HTERT RPE-1 (cell line): Measurements from ENCODE around the gene LINC00237.

Source experiments
- in situ Hi-C: fragments of 300-500 bp; cut with MboI; formaldehyde crosslinking; loops from 4 replicates; pipeline ENCODE4 v1.14.3; 2020; ENCODE audit warnings: low sequenced_read_pairs

The LINC00237 gene

DNA sequence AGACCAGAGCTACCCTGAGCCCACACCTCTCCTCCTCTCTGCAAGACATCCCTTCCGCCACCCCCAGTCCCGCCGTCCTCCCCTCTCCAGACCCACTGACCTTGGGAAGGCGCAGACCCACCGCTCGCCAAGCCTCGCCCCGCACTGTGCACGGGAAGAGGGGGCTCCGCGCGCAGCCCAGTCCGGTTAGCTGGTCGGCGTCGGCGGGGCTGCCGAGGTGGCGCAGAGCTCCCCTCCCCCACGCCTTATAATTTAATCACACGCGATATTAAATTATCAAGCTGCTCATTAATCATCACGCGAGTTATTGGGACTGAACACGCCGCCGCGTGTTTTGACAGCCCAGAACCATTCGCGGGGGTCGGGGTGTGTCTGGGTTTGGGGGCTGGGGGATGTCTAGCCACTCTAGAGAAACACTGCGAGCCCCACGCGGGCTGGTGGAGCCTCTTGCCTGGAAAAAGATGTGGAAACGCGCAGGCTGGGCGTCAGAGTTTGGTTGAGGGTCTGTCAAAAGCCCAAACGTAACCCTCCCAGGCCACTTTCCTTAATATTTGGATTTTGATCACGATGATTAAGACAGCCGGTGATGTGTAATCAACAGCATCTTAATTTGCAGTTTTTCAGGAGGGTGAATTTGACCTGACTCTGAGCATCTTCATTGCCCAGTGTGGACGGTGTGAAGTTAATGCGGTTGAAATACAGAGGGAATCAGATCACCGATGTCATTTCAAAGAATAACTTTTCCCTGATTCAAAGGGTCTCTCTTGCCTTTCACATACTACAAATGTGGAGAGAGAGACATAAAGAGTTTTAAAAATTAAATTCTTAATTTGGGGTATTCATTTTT, at the start of gene LINC00237:
LINC00237 (minus strand) TSS at position 188 of the 847 bp plus-strand sequence.
- in situ Hi-C loops: no loop called here

DNA sequence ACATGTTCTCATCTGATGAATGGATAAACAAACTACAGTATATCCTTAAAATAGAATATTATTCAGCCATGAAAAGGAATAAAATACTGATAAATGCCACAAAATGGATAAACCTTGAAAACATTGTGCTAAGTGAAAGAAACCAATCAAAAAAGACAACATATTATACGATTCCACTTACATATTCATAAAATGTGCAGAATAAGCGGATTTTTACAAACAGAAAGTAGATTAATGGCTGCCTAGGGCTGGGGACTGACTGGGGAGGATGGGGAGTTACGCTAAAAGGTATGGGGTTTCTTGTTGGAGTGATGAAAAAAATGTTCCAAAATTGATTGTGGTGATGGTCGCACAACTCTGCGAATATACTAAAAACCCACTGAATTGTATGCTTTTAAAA, 49.1 kb upstream of the LINC00237 start:
- in situ Hi-C loops: no loop called here

DNA sequence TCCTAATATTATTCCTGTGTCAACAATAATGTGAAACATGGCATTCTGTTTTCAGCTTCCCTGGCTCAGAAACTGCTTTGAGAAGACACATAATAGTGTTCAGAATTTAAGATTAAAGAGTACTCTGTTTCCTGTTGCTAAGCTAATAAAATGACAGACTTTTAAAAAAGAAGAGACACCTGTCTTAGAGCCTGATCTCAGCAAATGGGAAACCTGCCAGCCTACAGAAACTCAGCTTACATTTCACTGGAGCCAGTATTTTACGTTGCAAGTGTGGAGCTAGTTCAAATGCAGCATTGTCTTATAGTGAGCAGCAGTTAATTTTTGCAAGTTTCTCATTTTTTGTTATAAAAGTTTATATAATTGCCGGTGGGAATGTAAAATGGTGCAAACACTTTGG, 48.5 kb upstream of the LINC00237 start:
- in situ Hi-C loops: no loop called here

DNA sequence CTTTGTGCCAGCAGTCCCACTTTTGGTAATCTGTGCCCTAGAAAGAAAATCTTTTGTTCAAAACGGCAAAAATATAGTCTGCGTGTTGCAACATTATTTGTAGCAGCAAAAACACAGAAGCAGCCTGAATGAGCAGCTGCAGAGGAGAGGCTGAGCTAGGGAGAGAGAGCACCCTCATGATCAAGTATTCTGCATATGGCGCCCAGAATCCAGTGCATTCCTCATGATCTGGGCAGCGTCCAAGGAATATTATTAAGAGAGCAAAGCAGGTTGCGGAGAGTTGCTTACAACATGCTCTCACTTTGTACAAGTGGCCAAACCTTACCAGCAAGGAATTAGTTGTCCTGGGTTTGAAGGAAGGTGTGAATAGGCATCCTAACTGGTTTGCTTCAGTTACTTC, 45.6 kb upstream of the LINC00237 start:
- in situ Hi-C loops: no loop called here

DNA sequence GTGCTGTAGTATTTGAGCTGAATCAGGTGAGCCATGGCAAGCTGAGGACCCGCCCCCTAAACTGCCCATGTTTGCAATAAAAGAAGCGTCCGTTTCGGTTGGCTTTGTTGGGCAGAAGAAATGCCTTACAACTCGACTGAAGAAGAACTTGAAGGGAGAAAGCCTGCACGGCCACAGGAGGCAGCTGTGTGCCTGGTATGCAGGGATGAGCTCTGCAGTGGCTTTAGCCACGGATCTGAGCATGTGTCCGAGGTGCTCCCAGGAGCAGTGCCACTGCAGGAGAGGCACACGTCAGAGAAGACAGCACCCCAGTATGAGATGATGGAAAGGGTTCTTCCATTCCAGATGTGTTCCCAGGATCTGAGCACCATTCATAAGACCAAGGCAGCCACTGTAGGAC, 43.2 kb upstream of the LINC00237 start:
- in situ Hi-C loops: no loop called here

DNA sequence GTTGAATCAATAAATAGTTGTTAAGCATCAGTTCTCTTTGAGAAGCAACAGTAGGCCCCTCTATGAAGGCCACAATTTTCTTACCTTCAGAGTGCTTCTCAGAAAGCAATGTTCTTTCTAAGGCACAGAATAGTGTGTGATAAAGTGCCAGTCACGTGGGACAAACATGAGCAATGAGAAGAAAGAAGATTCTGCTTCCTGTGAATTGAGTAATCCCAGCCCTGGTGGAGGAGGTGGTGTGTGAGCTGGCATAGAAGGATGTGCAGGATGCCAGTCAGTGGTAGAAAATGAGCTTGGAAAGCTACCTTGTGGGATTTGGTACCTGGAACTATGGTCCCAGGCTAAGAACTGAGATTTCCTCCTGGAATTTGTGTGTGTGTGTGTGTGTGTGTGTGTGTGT, 41.4 kb upstream of the LINC00237 start:
- in situ Hi-C loops: no loop called here

DNA sequence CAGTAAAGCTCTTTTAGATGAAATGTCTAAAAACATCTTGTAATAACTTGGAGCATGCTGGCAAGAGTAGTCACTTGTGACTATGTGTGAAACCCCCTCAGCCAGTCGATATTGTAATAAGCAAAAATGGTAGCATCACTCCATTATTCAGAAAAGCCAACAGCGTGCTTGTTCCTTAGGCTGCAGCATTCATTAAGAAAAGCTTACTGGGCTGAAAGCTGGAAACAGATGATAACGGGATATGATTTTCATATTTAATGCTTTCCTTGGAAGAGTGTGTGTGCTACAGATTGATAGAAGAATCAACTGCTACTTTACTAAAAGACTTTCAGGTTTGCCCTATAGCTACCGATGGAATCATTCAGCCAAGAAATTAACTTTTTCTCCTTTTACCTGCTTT, 40.1 kb upstream of the LINC00237 start:
- in situ Hi-C loops: no loop called here

DNA sequence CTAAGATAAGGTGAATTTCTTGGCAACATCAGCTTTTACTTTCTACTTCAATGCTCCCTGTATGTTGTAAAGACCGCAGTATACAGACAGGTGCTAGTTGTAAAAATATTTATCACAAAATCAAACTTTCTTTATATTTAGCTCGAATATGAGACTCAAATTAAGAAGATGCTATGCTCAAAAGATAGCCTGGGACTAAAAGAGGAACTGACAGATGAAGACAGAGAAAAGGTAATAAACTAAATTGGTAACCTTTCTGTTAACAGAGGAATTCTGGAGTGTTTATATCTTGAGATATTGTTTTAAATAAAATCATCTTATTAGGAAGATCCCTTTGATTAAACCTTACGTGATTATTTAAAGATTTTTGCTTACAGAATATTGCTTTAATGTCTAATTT, 39.3 kb upstream of the LINC00237 start:
- in situ Hi-C loops: no loop called here

DNA sequence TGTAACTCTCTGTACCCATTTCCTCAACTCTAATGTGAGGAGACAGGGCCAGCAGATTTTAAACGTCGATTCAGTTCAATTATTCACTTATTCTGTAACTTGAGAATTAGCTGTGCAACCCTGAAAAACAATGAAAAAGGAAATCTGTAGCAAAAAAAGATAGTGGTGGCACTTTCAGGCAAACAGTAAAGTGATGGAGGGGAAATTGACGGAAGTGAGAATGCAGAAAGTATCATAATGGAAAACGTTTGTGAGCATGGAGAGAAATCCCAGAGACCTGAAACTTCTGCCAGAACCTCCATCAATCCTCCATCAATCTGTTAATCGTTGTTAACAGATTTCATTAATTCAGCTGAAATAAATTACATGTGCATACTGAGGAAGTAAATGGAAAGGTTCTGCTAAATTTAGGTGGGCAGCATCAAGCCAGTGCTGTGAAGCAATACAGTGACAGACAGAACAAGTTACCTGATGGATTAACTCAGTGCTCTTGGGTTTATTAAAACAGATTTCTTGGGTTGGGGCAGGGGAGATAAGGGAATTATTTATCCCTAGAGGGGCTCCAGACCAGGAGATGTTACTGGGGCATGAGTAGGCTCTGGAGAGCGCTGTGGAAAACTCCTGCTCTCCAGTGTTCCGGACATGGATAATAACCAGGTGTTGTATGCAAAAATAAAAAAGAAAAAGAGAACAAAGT, 37.2 kb upstream of the LINC00237 start:
- in situ Hi-C loops: no loop called here

DNA sequence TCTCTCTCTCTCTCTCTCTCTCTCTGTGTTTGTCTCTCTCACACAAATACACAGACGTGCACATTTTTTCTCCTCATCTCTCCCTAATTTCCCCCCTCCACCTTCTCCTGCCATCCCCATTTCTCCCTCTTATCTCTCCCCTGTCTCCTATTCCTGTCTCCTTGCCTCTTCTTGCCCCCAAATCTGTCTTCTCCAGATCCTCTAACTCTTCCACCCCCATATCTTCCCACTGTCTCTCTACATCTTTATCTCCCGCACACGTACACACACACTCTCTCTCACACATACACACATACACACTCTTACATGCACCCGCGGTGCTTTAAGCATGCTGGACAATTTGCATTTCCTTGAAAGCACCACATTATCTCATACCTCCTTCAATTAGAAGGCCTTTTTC, 35.7 kb upstream of the LINC00237 start:
- in situ Hi-C loops: no loop called here

DNA sequence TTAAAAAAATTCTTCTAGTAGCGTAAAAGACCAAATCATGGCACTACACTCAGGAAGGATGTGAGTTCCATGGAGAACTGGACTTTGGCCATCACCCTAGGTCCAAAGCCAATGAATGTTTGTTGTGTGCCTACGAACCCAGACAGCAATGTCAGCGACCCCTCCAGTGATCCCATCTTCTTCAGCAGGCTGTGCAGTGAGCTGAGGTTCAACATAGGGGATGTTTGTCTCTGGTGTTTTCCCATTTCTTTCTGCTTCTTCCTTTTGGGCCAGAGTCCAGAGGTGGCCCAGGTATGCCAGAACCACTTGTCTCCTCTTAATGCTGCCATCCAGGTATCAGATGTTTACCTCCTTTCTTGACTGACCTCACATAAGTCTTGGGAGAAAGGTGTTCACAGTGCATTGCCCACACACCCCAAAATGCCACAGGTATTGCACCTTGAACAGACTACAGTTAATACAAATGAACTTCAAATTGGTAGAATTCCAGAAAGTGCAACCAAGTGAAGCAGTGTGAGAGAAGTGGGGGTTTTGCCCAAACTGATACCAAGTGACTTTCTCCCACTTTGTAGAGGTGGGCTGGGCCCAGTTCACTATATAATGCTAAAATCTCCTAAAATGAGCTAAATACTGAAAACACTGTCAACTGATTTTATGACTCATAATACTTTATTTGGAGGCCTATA, 33.9 kb upstream of the LINC00237 start:
- in situ Hi-C loops: no loop called here

DNA sequence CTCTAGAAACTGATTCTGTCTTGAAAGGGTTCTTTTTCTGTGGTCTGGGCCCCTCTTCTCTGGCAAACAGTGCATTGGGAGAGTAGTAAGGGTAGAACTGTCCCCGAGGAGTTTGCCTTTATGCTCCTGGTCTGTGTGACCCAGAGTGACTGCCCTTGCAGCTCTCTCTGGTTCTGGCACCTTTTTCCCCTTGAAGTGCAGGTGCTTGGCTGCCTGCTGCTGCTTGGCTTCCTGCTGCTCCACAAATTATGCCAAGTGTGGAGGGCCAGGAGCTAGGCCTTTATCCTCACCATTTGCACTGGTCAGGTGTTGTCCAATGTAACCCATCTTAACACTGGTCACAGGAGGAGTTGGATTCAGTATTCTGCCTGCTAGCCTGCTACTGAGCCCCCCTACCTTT, 30.9 kb upstream of the LINC00237 start:
- in situ Hi-C loops: no loop called here

DNA sequence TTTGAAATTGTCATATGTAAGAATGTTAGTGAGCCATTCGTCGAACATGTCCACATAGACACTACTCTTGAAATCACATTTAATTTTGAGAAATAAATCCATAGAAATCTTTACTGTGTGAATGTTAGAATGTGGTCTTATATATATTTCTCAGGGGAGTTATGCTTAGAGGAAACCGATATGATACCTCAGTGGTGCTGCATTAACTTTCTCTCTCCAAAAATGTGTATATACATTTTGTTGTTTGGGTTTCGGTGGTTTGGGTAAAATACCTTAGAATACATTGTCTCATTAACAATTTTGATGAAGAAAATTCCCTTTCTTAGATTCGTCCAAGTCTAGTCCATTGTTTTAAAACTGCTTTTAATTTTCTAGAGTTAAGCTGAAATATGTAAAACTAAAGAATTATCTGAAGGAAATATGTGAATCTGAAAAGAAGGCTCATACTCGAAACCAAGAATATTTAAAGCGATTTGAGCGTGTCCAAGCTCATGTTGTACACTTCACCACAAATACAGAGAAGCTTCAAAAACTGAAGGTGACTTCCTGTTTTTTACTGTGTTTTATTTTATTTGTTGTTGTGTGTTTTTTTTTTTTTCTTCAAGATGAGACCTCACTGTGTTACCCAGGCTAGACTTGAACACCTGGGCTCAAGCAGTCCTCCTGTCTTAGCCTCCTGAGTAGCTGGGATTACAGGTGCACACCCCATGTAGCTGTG, 30.0 kb upstream of the LINC00237 start:
- in situ Hi-C loops: no loop called here

DNA sequence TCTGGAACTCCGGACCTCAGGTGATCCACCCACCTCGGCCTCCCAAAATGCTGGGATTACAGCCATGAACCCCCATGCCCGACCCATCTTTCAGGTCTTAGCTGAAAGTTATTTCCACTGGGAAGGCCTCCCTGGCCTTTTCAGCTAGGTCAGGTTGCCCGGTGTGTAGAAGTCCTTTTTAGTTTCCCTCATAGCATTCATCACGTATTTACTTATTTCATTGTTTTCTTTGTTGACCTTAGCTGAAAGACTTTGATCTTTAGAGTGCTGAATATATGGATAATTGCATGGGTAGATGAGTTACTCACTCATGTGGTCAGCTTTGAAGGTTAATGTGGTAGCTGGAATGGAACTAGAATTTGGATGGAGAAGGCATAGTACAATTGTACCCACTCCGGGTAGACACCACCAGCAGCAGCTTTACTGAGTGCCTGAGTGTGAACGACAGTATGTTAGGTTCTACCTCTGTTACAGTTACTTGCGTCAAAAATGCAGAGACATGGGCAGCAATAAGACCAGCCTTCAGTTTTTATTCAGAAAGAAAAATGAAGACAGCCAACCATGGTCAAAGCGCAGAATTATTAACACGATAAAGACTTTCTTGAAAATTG, 28.8 kb upstream of the LINC00237 start:
- in situ Hi-C loops: no loop called here

DNA sequence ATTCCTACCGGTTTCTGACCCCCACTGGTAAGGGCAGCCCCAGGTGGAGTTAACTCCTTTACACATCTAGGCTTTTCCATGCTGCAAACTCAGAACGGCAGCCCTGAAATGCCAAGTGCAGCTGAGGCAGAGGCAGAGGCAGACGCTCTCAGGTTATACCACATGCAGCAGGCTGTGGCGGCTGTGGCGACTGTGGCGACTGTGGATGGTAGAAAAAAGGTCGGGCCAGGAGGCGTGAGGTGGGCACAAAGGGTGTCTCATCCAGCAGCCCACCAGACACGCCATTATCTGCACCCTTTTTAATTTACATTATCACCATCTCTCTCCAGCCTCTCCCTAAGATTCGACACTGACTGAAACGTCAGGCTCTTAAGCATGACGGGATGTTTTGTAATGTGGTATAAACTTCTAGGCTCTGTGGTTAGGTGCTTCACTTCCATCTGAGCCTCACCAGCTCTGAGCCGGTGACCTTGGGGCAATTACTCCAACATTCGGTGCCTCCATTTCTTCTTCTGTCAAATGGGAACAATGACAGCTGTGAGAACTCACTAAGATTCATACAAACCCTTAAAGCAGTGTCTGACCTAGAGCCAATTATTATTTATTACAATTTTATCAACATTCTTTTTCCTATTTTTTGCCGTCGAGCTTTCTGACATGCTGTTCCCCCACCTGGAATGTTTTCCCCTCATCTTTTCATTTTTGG, 27.9 kb upstream of the LINC00237 start:
- in situ Hi-C loops: no loop called here

DNA sequence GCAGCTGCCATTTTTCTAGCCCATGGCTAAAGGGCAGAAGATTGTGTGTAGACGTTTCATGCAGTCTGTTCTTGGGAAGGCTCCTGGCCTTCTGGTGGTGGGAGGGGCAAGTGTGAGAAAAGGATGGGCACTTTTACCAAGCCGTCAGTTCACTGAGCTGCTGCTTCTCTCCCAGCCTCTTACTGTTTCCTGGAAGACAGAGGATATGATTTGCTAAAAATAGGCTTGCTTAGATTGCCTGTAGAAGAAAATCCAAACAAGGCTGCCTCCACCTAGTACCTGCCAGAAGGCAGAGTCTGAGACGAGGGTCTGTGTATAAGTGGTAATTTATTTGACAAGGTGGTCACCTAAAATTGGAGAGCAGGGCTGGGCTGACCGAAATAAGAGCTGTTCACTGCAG, 27.2 kb upstream of the LINC00237 start:
- in situ Hi-C loops: no loop called here

DNA sequence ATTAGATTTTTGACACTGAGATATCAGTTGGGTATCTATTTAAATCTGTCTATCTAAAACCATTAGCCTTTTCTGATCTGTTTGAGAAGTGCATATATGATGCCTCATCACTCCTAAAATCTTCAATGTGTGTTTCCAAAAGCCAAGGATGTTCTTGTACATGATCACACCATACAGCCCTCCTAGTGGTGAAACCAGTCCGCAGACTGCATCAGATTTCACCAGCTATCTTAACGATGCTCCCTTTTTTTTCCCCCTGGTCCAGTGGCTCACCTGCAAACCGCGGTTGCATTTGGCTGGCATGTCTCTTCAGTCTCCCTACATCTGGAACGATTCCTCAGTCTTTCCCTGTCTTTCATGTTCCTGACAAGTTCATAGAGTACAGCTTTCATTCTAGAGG, 23.7 kb upstream of the LINC00237 start:
- in situ Hi-C loops: no loop called here

DNA sequence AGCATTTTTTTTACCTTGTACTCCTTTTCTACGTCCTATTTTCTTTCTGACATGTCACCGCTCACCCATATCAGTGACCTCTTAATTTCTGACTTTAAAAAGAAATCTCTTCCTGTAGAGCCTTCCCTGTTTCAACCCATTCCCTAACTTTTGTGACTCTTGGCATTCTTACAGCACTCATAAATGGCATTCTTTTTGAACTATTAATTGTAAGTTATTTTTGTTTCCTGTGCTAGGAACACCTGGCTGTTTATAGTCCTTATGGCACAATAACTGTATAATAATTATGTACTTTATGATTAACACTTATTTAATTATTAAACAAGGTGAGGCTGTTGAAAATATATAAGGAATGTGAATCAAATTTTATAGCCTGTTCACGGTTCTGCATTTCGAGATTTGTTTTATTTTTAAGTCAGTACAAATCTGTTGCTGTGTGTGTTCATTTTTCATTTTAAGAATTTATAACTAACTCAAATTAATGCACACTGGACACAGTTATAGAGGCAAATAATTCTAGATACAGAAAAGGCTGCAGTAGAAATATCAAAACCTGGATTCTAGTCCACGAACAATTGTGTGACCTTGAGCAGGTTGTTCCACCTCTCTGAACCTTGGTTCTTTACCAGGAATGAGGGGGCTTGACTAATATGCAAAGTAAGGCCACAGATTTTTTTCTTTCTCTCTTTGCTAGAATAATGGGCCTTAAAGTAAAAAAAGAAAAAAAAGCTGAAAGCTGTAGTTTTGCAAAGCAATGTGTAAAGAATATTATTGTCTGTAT, 21.2 kb upstream of the LINC00237 start:
- in situ Hi-C loops: no loop called here

DNA sequence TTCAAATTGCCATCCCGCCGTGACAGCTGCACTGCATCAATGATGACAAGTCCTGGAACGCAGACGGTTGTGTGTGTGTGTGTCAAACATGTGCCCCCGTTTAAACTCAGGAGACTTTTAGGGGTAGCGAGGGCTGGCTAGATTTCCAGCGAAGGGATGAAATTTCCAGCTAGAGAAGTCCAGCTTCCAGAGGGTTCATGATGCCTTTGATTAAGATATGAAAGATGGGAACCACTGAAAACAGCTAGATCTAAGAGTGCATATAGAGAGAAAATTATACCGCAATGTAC, 20.4 kb upstream of the LINC00237 start:
- in situ Hi-C loops: no loop called here
